Adrenal gland (tissue), 12 donors: ENCODE results near the gene SLC25A21. TPM values are rescaled to one million over a fixed set of nuclear protein-coding genes. Genes with fewer than 3 reads are reported as not detected.
A peak's percentile ranks its signal among the peaks of the same experiment; 100 is the strongest.

ENCODE experiments used
- DNase-seq, 7 donors: peaks; one replicate each; pipeline ENCODE4 v3.0.0-alpha.2; 2019 to 2020
- H3K27ac ChIP-seq, 5 donors: fragments of 200-600 bp; sonication (generic) in 4 of 5; 1 replicate in 3 of 5; 2 replicates in 2 of 5; pipeline versions ENCODE4 v1.5.1 to v1.8.0; 2016 to 2020; ENCODE audit warnings: mild to moderate bottlenecking in 1 of 5
- H3K27me3 ChIP-seq: fragments of 200-600 bp; 2 replicates; pipeline ENCODE4 v1.8.0; 2021
- H3K36me3 ChIP-seq, 2 donors: fragments of 200-600 bp; replicated peaks in 1 of 2; 1 replicate in 1 of 2; 2 replicates in 1 of 2; pipeline versions ENCODE4 v1.5.1 to v1.8.0; 2018 to 2022
- H3K4me1 ChIP-seq, 2 donors: fragments of 200-600 bp; replicated peaks in 1 of 2; 1 replicate in 1 of 2; 2 replicates in 1 of 2; pipeline versions ENCODE4 v1.5.1 to v1.8.0; 2018 to 2021
- H3K4me3 ChIP-seq, 4 donors: fragments of 200-600 bp; sonication (generic) in 3 of 4; one replicate each; pipeline ENCODE4 v1.5.1; 2016 to 2018
- H3K9me3 ChIP-seq, 3 donors: fragments of 200-600 bp; sonication (generic) in 1 of 3; replicated peaks in 1 of 3; 1 replicate in 2 of 3; 2 replicates in 1 of 3; pipeline versions ENCODE4 v1.5.1 to v1.8.0; 2016 to 2021
- CTCF ChIP-seq, 6 experiments: fragments of 450-650 bp in 4 of 6; fragments of 200-600 bp in 2 of 6; sonication (generic) in 1 of 6; IDR thresholded peaks; 1 replicate in 5 of 6; 2 replicates in 1 of 6; pipeline versions ENCODE4 v1.5.1 to v1.8.0; 2016 to 2021; ENCODE audit warnings: antibody characterized with exemption in 6 of 6, mild to moderate bottlenecking in 2 of 6, moderate library complexity in 1 of 6
- POLR2A ChIP-seq, 2 donors: fragments of 450-650 bp; IDR thresholded peaks; one replicate each; pipeline ENCODE4 v1.6.1; 2017; ENCODE audit warnings: antibody characterized with exemption in 2 of 2, mild to moderate bottlenecking in 2 of 2, moderate library complexity in 1 of 2
- WGBS, 4 donors: extraction: QIAGEN DNeasy Blood & Tissue Kit in 2 of 4; methylation state at CpG; one replicate each; pipeline versions ENCODE4 v1.1.5 to v1.1.7; 2013 to 2017; 5-methylcytosine and 5-hydroxymethylcytosine counted together
- intact Hi-C, 2 donors: fragments of 100-400 bp; cut with DNase I; formaldehyde crosslinking; loops; one replicate each; pipeline versions ENCODE4 v1.14.1 to v1.15.0; 2022 to 2023
- polyA plus RNA-seq, 3 donors: library from polyadenylated mRNA; stranded (reverse); fragments of 200-250 nt in 2 of 3; fragments of 350-450 nt in 1 of 3; fragmentation: Illumina TruSeq in 1 of 3; extraction: RNeasy Lipid Tissue Mini Kit (QIAGEN cat#74804) in 1 of 3; gene quantifications; one replicate each; pipeline ENCODE4 v1.2.3, GENCODE V29; 2013 to 2014
- total RNA-seq, 9 donors: library from RNA; depleted of rRNA in 4 of 9; stranded (reverse); fragments of >200 nt in 4 of 9; fragments of 120-200 nt in 1 of 9; fragmentation: NEBNext Ultra II Directional in 1 of 9; extraction: Animal tissue kit (Norgen Biotek cat#: 25700) in 1 of 9; gene quantifications; one replicate each; pipeline versions ENCODE4 v1.1.0 to v1.2.4, GENCODE V29; 2013 to 2023
- donor health status: healthy with polysubstance abuse.
- donor health status: Bipolar disorder and iron deficiency.
- donor health status: DM: yes; HTN: yes; CAD: no.
- donor health status: DM: no; HTN: no; CAD: no.
- donor health status: DM: no; HTN: no; CAD: no.
- donor health status: DM: yes; HTN: yes; CAD: no.

SLC25A21 gene
- total and polyA plus RNA-seq, 12 donors, result 0.14 to 3.8 (median 0.56) TPM

DNA sequence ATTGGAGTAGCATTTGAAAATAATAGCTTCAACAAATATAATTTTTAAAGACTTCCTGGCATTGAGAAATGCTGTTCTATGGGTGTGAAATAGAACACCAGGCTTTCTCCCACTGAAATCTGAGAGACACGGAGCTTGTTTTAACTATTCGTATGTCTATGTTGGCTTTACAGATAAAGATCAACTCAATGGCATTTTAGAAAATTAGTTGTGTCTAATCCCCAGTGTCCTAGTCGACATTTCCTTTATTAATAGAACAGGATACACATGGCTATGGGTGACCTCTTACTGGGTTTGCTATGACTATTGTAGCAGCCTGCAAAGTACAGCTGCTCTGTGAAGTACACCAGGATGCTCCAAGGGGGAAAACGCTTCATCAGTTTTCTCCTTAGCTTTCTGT, 159.3 kb downstream of the SLC25A21 start:
- no peaks in the 10 kb centered on the region for H3K4me1 ChIP-seq
- TF ChIP-seq CTCF (IDR thresholded peaks at IDR 0.05) (no peak), POLR2A (IDR thresholded peaks at IDR 0.05) (no peak)
- intact Hi-C loops, result no loop called here
- WGBS, 4 donors, result 44 to 50% (median 48%) methylated on average over 4 of the region's 4 CpGs
- DNase-seq, result no peak
- H3K27ac ChIP-seq, result no peak overlapping the region
- no peak overlapping the region for H3K4me3 ChIP-seq
- no peaks in the 10 kb centered on the region for H3K27me3 ChIP-seq
- no peaks in the 10 kb centered on the region for H3K36me3 ChIP-seq
- H3K9me3 ChIP-seq, result no peaks in the 10 kb centered on the region

DNA sequence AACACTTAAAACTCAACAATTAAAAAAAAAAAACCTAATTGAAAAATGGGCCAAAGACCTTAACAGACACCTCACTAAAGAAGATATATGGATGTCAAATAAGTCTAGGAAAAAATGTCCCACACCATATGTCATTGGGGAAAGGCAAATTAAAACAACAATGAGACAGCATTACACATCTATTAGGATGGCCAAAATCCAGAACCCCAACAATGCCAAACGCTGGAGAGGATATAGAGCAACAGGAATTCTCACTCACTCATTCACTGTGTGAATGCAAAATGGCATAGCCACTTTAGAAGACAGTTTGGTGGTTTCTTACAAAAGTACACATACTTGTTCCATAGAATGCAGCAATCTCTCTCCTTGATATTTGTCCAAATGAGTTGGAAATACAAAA, 173.7 kb downstream of the SLC25A21 start:
- WGBS, 4 donors, result 43 to 66% (median 53%) methylated on average over 1 of the region's 1 CpG
- Histone ChIP-seq H3K9me3 (no peaks in the 10 kb centered on the region), H3K36me3 (no peaks in the 10 kb centered on the region), H3K27me3 (no peaks in the 10 kb centered on the region), H3K27ac (no peak overlapping the region), H3K4me1 (peaks cover 0 to 8% of the 10 kb centered on the region in 2 donors), H3K4me3 (no peak overlapping the region)
- no peak for DNase-seq
- intact Hi-C loops, result no loop called here
- no peak for TF ChIP-seq CTCF (IDR thresholded peaks at IDR 0.05)
- no peak for TF ChIP-seq POLR2A (IDR thresholded peaks at IDR 0.05)

DNA sequence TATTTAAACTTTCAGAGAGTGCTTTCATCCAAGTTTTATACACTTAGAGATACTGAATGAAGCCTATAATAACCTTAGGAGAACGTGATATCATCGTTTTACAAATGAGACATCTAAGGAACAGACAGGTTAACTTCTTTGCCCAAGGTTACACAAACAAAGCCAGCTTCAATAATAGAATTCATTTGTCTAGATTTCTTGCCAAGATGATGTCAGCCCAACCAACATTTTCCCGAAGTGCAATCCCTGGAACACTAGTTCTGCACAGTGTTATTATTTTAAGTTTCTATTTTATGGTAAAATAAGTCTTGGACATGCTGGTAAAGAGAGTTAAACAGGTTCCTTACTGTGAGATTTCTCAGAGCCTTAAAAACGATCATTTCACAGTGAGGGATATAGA, 174.6 kb downstream of the SLC25A21 start:
- Histone ChIP-seq H3K36me3 (no peaks in the 10 kb centered on the region), H3K9me3 (no peaks in the 10 kb centered on the region), H3K27ac (no peak overlapping the region), H3K4me1 (peaks cover 0 to 8% of the 10 kb centered on the region in 2 donors), H3K27me3 (no peaks in the 10 kb centered on the region), H3K4me3 (no peak overlapping the region)
- TF ChIP-seq CTCF (IDR thresholded peaks at IDR 0.05) (no peak), POLR2A (IDR thresholded peaks at IDR 0.05) (no peak)
- intact Hi-C loops, result no loop called here
- peak in 1 of 7 donors; percentile 7 for DNase-seq
- WGBS, 4 donors, result 9 to 22% (median 18%) methylated on average over 4 of the region's 4 CpGs

GRCh38 chr14:36996857-36997590, 175.4 kb downstream of the SLC25A21 start:
- Histone ChIP-seq H3K36me3 (no peaks in the 10 kb centered on the region), H3K4me1 (peaks cover 0 to 8% of the 10 kb centered on the region in 2 donors), H3K9me3 (no peaks in the 10 kb centered on the region), H3K4me3 (no peak overlapping the region), H3K27me3 (no peaks in the 10 kb centered on the region), H3K27ac (no peak overlapping the region)
- DNase-seq, result no peak
- TF ChIP-seq POLR2A (IDR thresholded peaks at IDR 0.05) (no peak), CTCF (IDR thresholded peaks at IDR 0.05) (no peak)
- intact Hi-C loops, result no loop called here
- WGBS, 4 donors, result 87 to 95% (median 91%) methylated on average over 5 of the region's 5 CpGs
